KOPT-K1 (cell line): Measurements from ENCODE around the gene MTMR2.

Experiments used
- H3K27ac ChIP-seq: fragments of 200-600 bp; sonication (generic); 2 replicates; pipeline ENCODE4 v1.5.1; 2016; ENCODE audit warnings: antibody characterized with exemption, mild to moderate bottlenecking, low read depth, low read length; ENCODE audit not compliant: poor library complexity, severe bottlenecking
- H3K36me3 ChIP-seq: fragments of 200-600 bp; sonication (generic); 2 replicates; pipeline ENCODE4 v1.5.1; 2017; ENCODE audit warnings: antibody characterized with exemption, mild to moderate bottlenecking, low read length, moderate library complexity; ENCODE audit not compliant: insufficient read depth
- H3K9me3 ChIP-seq: fragments of 200-600 bp; sonication (generic); 2 replicates; pipeline ENCODE4 v1.5.1; 2017; ENCODE audit warnings: antibody characterized with exemption, low read length, mild to moderate bottlenecking; ENCODE audit not compliant: insufficient read depth, poor library complexity, severe bottlenecking

Gene MTMR2

DNA sequence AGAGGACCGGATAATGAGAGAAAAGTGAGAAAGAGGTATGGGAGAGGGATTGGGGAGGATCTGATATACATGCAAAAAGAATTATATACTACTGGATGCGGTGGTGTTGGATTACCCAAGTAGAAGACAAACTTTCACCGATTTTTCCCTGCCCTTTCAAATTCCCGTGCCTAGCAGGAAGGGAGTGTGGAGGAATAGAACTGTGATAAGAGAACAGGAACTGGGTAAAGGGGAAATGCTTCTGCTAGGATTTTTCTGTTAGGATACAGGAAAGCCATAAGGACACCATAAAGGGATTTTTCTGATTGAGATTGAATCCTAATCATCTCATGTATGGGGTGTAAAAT is 480 bp upstream of the MTMR2 start:
- Histone ChIP-seq H3K9me3 (no peaks in the 10 kb centered on the region), H3K27ac (peak overlapping the region; percentile 66), H3K36me3 (no peaks in the 10 kb centered on the region)

DNA sequence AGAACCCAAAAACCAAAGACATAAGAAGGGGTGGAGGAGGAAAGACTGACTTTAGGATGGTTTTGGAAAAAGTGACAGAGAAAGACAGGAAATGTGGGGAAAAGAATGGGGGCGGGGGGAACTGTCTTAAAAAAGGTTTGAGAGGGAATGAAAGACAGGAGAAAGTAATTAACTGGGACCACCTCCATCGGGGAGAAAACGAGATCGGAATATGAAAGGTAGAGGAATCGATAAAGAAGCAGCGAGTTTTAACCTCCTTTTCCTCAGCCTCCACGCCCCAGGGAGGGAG is 524 bp downstream of the MTMR2 start:
- H3K36me3 ChIP-seq: no peaks in the 10 kb centered on the region
- H3K27ac ChIP-seq: peak overlapping the region; percentile 66
- H3K9me3 ChIP-seq: no peaks in the 10 kb centered on the region

DNA sequence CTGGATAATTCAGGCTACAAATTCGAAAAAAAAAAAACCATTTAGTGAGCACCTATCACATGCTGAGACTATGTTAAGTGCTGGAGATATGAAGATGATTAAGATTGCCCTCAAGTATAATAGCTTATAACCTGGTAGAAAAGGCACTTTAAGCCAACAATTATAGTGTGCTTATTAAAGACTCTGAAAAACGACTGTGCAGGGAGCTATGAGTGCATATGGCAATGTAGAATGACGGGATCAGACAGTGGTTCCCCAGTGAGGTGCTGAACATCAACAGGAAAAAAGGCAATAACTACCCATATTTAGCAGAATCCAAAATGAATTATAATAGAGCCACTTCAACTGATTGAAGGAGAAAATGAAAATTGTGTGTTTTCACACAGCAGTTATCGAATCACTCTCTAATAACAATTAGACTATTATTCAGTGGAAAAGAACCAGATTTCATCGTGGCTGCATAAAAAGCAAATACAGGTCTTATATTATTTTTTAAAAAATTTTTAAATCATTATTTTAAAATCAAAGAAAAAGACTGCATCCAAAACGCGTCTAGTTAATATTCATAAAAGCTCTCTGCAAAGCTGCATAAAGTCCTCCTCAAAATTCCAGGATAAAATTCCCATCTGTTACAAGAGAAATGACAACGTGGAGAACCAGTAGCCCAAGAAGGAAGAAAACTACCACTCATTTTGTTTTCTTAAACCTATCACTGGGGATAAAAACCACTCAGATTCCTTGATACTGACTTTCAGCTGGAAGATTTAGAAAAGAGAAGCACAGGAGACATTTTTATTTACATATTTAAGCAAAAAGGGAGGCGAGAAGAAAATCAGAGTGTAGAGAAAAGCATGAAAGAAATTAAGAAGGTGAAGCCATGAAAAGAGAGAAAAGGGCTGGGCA is 1.1 kb downstream of the MTMR2 start:
- H3K27ac ChIP-seq: peak overlapping the region; percentile 66
- H3K9me3 ChIP-seq: no peaks in the 10 kb centered on the region
- H3K36me3 ChIP-seq: no peaks in the 10 kb centered on the region

DNA sequence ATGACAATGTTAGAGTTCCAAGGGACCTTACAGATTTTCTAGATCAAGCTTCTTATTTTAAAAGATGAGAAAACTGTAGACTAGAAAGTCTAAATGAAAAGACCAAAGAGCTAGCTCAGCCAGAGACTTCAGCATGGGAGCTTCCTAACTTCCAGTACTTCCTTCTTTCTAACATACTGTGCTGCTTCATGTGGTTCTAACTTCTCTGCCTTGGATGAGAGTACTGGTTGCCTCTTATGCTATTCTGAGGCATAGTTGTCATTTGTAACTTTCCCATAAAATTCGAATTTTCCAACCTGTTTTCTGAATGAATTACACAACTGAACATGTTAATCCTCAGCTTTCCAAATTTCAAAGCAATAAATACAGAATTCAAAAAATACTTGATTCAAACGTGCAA is 1.8 kb downstream of the MTMR2 start:
- Histone ChIP-seq H3K27ac (no peak overlapping the region), H3K36me3 (no peaks in the 10 kb centered on the region), H3K9me3 (no peaks in the 10 kb centered on the region)

DNA sequence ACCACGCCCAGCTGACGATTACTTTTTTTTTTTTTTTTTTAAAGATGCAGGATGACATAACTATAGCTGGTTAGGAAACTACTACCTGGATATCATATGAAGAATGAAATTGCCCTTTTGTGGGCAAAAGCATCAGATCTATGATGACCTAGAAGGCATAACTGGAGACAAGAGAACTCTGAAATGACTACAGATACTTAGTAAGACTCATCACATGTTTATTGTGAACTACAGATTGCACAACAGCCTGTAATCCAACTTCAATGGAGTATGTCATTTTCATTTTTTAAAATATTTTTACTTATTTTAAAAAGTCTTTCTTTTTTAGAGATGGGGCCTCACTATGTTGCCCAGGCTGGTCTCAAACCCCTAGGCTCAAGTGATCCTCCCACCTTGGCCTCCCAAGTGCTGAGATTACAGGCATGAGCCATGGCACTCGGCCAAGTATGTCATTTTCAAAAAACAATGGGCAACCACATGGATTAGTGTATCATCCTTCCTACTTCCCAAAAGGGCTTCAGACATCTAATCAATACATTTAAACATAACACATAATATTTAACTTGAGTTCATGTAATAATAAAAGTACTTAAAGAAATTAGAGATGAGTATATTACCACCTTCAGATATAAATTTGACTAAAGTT is 3.3 kb downstream of the MTMR2 start:
- Histone ChIP-seq H3K27ac (no peak overlapping the region), H3K9me3 (no peaks in the 10 kb centered on the region), H3K36me3 (no peaks in the 10 kb centered on the region)

DNA sequence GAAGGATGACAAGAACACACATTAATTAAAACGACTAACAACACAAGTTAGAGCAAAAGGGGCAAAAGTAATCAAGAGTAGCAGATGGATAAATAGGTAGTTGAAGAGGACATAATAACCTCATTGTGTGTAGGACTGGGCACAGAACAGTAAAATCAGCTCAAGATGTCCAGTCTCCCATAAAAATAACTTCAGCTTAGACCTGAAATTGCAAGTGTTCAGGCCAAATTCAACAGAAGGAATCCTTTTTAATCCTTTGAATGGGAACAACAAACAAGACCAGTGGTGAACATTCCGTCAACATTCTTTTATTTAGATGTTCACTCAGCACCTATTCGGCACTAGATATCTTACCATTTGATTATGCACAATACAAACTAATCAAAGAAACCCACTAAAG is 4.4 kb downstream of the MTMR2 start:
- H3K27ac ChIP-seq: no peak overlapping the region
- H3K36me3 ChIP-seq: no peaks in the 10 kb centered on the region
- H3K9me3 ChIP-seq: no peaks in the 10 kb centered on the region

DNA sequence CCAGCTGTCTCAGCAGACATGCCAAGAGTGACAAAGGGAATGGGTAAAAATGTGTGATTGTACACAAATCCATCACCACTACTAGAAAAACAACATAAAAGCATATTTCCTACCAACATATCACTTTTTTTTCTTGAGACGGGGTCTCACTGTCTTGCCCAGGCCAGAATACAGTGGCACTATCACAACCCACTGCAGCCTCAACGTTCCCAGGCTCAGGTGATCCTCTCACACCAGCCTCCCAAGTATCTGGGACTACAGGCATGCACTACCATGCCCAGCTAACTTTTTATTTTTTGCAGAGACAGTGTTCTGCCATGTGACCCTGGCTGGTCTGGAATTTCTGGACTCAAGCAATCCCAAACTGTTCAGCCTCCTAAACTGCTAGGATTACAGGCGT is 5.2 kb downstream of the MTMR2 start:
- H3K27ac ChIP-seq: no peak overlapping the region
- H3K9me3 ChIP-seq: no peaks in the 10 kb centered on the region

DNA sequence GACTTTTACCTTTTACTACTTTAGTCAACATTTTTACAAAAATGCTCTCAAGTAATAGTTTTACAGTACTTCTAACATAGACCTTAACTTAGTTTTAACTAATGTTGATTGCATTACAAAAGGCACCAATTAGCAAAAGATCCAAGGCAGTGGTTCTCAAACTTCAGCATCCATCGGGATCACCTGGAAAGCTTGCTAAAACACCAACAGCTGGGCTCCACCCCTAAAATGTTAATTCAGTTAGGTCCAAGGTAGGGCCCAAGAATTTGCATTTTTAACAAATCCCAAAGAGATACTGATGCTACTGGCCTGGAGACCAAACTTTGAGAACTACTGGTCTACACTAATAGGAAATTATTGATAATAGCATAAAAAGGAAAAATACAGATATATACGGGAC is 5.9 kb downstream of the MTMR2 start:
- H3K36me3 ChIP-seq: no peaks in the 10 kb centered on the region
- H3K27ac ChIP-seq: no peak overlapping the region
- no peaks in the 10 kb centered on the region for H3K9me3 ChIP-seq

More for the DNA sequence above, 5.2 kb downstream of the MTMR2 start:
- no peaks in the 10 kb centered on the region for H3K36me3 ChIP-seq

DNA sequence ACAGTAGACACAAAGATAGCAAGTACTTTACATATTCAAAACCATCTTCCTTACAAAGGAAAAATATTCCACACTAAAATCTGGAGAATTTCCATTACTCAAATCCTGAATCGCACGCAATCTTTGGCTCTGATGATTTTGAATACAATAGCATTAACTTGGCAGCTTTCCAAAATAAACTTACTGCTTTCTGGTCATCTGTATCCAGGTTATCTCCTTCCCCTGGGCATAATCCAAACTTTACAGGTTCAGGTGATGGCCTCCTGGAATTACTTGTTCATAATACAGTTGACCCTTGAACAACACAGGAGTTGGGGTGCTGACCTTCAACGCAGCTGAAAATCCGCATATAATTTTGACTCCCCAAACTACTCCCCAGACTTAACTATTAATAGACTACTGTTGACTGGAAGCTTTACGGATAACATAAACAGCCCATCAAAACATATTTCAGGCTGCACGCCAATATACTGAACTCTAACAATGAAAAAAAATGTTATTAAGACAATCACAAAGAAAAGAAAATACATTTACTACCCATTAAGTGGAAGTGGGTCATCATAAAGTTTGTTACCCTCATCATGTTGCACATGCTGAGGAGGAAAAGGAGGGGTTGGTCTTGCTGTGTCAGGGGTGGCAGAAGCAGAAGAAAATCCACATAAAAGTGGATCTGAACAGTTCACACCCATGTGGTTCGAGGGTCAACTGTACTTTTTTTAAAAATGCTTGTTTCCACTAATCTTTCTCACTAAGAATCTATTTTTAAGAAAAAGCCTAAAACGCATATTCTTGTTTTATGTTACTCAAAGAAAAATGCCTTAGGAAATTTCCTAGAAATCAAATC is 6.5 kb downstream of the MTMR2 start:
- H3K27ac ChIP-seq: no peak overlapping the region
- no peaks in the 10 kb centered on the region for H3K36me3 ChIP-seq
- H3K9me3 ChIP-seq: no peaks in the 10 kb centered on the region

DNA sequence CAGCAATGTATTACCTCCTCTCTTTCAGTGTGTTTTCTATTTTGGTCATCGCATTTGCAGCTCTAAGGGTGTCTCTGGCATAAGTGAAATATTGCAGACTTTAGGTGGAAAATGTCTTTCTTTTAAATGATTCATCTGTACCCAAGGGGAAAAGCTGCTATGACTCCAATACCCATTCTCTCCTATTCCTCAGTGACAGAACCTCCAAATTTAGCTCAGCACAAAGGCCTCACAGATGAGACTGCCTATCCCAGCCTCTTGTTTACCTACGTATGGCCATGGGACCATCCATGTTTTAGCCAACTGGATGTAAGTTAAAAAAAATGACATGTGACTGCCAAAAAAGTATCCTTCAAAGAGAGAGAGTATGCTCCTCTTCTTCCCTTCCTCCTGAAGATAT is 7.9 kb downstream of the MTMR2 start:
- H3K9me3 ChIP-seq: no peaks in the 10 kb centered on the region
- H3K27ac ChIP-seq: no peak overlapping the region
- H3K36me3 ChIP-seq: no peaks in the 10 kb centered on the region

DNA sequence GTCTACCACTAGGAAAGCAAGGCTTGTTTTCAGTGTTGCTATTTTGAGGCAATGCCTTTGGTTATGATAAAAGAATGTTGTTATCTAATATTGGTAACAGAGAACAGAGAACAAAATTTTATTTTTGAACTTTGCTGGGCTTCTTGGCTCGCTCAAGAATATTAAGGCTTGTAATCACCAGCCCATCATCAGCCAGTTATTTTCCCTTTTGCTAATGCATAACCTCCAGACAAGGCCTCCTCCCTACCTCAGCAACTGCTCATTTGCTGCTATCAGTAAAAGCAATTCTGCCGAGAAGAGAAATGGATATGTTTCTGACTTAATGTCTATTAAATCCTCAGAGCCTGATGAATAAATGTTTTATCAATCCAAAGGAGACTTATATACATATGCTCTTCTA is 8.9 kb downstream of the MTMR2 start:
- no peak overlapping the region for H3K27ac ChIP-seq
- H3K36me3 ChIP-seq: no peaks in the 10 kb centered on the region
- H3K9me3 ChIP-seq: no peaks in the 10 kb centered on the region

DNA sequence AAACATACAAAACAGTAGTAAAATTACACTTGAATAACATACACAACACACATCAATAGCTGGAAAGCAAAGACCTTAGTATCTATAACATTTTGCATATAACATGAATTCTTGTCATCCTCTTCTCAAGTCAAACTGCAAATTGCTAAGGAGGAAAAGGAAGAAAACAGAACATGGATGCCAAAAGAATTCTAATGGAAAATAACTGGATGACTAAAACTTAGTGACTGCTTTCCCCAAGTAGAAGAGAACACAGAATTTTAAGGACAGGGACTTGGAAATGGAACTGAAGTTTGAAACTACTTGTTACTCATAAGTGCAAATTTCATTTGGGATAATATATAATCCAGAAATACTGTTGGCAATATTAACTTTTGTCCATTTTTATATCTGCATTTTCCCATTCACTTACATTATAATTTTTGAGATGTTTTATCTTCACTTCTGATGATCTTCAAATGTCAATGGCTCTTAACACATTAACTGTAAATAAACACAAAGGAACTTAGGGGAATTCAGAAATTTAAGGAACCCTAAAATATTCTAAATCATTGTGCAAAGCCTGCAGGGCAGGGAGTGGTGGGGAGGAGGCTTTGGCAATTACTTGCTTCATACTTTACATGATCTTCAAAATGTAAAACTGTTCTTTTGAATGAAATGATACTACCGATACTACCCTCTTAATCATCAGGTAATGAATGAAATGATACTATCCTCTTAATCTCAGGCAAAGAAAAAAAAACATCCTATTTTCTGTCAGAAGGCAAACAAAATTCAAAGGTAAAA is 9.9 kb downstream of the MTMR2 start:
- no peak overlapping the region for H3K27ac ChIP-seq
- H3K9me3 ChIP-seq: no peaks in the 10 kb centered on the region
- H3K36me3 ChIP-seq: no peaks in the 10 kb centered on the region

DNA sequence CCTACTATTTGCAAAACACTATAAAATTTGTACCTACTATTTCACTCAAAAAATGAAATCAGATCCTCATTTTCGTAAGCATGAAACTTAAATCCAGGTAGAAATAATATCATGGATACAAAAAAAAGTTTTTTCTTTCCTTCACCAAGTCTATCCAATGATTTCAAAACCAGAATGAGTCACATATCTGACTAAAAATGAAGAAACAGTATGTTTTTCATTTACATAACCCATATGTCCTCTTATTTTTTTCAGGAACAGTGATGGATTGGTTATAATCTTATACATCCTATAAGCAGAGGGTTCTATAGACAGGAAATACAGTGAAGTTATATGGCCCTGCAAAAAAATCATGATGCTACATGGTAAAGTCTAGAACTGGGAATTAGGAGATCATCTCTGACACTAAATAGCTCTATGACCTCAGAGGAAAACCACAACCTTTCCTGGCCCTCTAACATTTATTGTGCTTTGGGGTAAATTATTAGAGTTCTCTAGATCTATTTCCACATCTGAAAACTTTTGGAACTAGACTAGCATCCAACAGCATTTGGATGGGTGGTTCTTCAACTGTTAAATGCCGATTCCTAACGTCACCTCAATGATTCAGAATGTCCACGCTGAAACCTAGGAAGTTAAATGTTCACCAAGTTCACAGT is 10.9 kb downstream of the MTMR2 start:
- Histone ChIP-seq H3K27ac (no peak overlapping the region), H3K9me3 (no peaks in the 10 kb centered on the region), H3K36me3 (no peaks in the 10 kb centered on the region)

DNA sequence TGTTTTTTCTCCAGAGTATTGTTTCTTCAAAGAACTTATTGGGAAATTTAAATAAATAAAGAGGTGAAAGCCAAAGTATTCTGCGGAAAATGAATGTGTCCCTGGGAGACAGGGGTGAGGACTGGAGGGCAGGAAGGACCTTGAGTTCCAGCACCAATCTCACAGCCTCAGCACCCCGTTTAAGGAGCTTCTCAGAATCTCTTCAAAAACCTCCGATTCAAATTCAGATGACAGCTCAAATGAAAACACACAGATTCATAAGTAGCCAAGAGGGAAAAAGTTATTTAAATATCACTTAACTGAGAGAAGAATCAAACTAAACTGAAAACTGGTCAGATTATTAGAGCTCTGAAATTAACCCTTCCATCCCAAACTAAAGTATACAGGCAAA is 12.5 kb downstream of the MTMR2 start:
- Histone ChIP-seq H3K9me3 (no peaks in the 10 kb centered on the region), H3K27ac (no peak overlapping the region), H3K36me3 (no peaks in the 10 kb centered on the region)
